Effector CD8-positive, alpha-beta T cell (primary cell): ENCODE measurements around the gene TAGLN.
A peak's percentile ranks its signal among the peaks of the same experiment; 100 is the strongest.

Experiments used
- DNase-seq: peaks from one replicate; lab custom pipeline; 2025; lab: John Stamatoyannopoulos, UW

TAGLN gene

DNA sequence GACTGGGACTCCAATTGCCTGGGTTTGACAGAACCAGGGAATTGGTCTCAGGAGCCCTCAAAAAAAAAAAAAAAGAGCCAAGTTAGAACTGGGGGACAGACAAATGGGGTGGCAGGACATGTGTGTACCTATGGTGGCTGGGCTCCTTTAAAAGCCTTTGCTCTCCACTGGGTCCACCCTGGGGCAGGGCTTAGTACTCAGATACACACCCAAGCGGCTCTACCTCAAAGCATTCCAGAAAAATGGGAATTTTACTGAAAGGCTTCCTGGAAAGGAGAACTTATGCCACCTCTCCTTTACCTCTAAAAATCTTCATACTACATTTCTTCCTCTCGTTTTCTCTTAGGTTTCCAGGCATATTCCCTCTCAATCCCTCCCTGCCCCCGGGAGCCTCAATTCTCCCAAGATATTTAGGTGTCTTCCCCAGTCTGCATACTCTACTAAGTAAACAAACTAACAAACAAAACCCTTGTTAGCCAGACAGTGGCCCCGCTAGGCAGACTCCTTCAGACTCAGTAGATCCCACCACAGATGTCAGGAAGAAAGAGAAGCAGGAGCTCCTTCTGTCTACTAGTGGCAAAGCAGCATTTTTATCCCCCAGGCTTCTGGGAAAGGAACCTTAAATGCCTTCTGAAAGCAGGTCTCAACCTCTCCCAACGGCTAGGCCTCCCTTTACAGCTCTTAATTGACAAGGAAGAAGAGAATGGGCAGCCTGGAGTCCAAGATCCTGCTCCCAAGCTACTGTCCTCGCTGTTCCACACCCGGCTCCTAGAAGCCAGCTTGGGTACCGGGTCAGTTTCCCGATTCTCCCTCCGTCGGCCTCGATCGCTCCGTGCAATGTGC is 32.0 kb downstream of the TAGLN start:
- no peak for DNase-seq

DNA sequence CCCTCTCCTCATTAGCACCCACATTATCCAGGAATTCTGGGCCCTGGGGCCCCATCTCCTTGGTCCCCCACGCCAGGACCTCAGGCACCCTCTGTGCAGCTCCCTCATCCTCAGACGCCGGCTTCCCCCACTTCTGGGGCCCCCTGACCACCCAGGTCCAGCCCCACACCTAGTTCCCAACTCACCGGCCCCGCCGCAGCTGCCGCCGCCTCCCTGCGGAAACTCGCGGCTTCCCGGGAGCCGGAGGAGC is 32.6 kb downstream of the TAGLN start, which contains the start of gene PCSK7:
Gene PCSK7 (minus strand): TSS at position 232 of the 250 bp plus-strand sequence. CDS start 2,229 bp downstream, outside the sequence.
- DNase-seq: no peak

GRCh38 chr11:117232092-117232878 is 33.1 kb downstream of the TAGLN start, which contains the start of gene RNF214:
TSS of gene RNF214 (plus strand) at chr11:117232671. CDS start at chr11:117234273, 1,602 bp downstream.
- peak; percentile 56 for DNase-seq

DNA sequence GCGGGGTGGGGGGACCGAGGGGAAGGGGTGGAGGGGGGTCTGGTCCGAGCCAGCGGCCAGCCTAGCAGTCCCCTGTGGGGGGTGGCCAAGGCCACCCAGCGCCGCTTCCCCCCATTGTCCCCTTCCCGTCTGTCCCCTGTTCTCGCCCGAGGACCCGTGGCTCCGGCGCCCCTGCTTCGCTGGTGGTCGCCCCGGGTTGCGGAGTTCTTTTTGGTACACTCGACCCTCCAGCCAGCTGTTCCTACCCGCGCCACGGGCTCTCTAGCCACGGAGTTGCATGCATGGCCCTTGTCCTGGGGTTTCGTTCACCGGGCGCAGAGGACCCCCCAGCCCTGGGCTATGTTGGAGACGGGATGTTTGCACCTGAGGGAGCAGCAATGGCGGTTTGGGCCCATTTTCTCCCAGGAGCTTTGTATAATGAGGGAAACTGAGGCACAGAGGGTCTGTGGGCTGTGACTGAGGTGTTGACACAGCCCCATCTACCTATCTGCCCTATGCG is 33.8 kb downstream of the TAGLN start:
- DNase-seq: no peak

GRCh38 chr11:117238221-117238620 is 39.1 kb downstream of the TAGLN start:
- DNase-seq: no peak

DNA sequence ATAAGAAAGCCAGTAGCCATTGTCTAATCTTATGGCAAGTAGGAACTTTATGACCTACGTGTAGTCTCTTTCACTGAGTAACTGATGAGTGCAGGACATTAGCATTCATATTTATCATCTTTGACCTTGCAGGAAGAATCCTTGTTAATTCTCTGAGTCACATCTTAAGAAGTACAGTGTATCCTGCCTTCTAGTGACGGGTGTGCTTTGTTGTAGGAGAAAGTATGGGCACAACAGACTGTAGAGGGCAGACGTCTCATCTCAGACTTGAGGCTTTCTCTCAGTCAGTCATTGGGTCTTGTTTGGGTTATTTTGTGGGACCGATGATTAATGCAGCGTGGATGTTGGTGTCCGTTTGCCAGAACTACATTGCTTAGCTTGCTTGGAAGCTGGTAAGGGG is 40.1 kb downstream of the TAGLN start:
- DNase-seq: no peak

- DNase-seq: no peak
Measured at GRCh38 chr11:117248341-117248740, 49.2 kb downstream of the TAGLN start.

GRCh38 chr11:117249571-117249970 is 50.4 kb downstream of the TAGLN start:
- DNase-seq: no peak

- DNase-seq: no peak
Measured at GRCh38 chr11:117251506-117251905, 52.3 kb downstream of the TAGLN start.

DNA sequence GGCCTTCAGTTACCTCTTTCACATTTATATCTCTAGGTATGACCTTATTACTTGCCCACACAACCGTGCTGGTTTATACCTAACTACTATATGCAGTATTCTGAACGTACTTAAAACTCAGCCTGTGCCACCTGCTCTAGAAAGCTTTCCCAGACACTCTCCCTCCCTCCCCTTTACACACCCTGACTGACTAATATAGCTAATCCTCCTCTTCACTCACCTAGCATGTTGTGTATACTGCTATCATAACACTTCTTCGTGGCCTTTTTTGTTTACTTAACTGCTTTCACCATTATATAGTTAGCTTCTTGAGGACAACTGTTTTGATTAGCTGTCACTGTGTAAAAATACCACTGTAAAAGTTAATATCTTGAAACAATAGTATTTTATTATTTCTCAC is 56.8 kb downstream of the TAGLN start:
- no peak for DNase-seq

GRCh38 chr11:117256573-117256972 is 57.4 kb downstream of the TAGLN start:
- DNase-seq: no peak
